GM13977 (cell line): ENCODE results near the gene TRIM72.
"Not testable (repeated sequence)": the region's sequence is repeated elsewhere in the genome, so short reads cannot be mapped to it uniquely, and the experiment has no call there.

Experiments
- DNase-seq: peaks from one replicate; pipeline ENCODE4 v3.0.0; 2012; ENCODE audit warnings: low spot score
- in situ Hi-C: fragments of 300-500 bp; cut with MboI; formaldehyde crosslinking; loops from one replicate; pipeline ENCODE4 v1.12.0; 2022; ENCODE audit warnings: low sequenced_read_pairs, low pct_unique_long_range_greater_than_20kb, mixed read lengths, inconsistent platforms; ENCODE audit not compliant: unreplicated experiment
- TF ChIP-seq, protein P1 (sequence below): IDR thresholded peaks from 2 replicates; pipeline ENCODE4 v1.5.1; 2012; ENCODE audit warnings: mild to moderate bottlenecking, control low read depth; ENCODE audit not compliant: insufficient read depth; ENCODE audit errors: extremely low read depth, missing control alignments

Gene TRIM72

DNA sequence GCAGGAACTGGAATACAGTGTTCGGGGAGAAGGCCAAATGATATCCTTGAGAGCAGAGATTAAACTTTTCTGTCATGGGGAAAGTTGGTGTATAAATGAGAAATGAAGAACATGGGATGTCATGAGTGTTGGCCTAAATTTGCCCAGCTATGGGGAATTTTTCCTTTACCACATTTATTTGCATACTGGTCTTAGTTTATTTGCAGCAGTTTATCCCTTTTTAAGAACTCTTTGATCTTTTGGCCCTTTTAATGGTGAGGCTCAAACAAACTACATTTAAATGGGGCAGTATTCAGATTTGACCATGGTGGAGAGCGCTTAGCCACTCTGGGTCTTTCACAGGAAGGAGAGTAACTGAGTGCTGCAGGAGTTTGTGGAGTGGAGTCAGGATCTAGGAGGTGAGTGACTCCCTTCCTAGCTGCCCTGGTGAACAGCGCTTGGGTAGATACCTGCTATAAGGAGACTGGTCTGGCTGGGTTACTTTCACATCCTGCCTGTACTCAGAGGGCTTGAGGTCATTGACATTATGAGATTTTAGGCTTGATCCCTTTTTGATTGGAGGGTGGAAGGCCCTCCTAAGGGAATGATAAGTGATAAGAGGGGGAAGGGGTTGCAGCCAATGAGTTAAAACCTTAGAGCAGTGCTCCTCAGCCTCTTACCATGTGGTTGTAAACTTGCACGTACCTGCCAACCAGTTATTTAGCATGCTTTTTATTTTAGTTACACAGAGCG lies 22.1 kb upstream of the TRIM72 start:
- DNase-seq = no peak
- TF ChIP-seq, protein P1, sequence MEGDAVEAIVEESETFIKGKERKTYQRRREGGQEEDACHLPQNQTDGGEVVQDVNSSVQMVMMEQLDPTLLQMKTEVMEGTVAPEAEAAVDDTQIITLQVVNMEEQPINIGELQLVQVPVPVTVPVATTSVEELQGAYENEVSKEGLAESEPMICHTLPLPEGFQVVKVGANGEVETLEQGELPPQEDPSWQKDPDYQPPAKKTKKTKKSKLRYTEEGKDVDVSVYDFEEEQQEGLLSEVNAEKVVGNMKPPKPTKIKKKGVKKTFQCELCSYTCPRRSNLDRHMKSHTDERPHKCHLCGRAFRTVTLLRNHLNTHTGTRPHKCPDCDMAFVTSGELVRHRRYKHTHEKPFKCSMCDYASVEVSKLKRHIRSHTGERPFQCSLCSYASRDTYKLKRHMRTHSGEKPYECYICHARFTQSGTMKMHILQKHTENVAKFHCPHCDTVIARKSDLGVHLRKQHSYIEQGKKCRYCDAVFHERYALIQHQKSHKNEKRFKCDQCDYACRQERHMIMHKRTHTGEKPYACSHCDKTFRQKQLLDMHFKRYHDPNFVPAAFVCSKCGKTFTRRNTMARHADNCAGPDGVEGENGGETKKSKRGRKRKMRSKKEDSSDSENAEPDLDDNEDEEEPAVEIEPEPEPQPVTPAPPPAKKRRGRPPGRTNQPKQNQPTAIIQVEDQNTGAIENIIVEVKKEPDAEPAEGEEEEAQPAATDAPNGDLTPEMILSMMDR = no peak
- in situ Hi-C loops = no loop called here

DNA sequence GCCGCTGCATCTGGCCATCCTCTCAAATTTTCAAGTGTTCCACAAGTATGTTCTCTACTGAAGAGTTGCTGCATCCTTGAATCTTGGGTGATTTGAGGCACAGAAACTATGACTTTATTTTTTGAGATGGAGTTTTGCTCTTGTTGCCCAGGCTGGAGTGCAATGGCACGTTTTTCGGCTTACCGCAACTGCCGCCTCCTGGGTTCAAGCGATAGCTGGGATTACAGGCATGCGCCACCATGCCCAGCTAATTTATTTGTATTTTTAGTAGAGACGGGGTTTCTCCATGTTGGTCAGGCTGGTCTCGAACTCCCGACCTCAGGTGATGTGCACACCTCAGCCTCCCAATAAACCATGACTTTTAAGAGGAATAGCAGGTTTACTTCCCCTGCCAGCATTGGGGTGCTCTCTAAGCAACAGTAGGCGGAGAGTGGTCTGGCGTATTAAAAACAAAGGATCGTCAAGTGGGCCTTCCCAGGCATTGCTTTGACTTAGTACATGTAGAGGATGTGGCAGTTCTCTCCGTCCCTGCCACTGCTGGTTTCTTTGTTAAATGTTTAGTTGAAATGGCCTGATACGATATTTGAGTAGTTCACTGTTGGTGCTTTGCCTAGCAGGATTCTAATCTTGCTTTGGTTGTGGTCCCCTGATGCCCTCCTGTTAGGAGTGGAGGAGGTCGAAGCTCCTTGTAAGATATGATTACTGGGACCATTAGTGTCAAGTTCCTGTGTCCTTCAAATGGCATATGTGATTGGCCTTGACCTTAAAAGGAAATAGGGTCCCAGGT lies 20.9 kb upstream of the TRIM72 start:
- TF ChIP-seq, protein P1 = no peak
- DNase-seq = no peak
- in situ Hi-C loops = no loop called here

DNA sequence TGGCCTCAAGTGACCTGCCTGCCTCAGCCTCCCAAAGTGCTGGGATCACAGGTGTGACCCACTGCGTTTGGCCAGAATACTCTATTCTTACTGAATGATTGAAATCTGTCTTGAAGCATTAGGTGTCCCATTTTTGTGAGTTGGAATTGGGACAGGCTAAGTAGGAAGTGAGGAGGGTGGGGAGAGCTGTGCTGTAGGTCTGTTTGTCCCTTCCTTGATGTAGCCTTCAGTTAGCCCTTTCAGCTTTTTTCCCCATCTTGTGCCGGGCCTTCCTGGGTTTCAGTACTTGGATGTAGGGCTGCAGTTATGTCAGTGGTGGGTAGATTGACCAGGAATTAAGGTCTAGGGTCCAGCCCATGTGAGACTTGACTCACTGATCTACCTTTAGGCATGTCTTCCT lies 20.0 kb upstream of the TRIM72 start:
- in situ Hi-C loops = no loop called here
- no peak for DNase-seq
- TF ChIP-seq, protein P1 = no peak

GRCh38 chr16:31194898-31195297 lies 19.0 kb upstream of the TRIM72 start:
- TF ChIP-seq, protein P1 = no peak
- no peak for DNase-seq
- in situ Hi-C loops = no loop called here

DNA sequence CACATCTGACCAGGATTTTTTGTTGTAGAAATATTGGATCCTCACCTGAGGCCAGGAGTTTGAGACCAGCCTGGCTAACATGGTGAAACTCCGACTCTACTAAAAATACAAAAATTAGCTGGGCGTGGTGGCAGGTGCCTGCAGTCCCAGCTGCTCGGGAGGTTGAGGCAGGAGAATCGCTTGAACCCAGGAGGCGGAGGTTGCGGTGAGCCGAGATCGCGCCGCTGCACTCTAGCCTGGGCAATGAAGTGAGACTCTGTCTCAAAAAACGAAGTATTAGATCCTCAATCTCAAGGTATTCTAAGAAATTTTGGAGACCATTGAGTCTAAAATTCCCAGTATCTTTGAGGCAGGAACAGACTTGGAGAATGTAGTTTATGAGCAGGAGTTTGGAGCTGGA lies 18.1 kb upstream of the TRIM72 start:
- DNase-seq, in situ Hi-C loops: not testable (repeated sequence)

- no peak for DNase-seq
- in situ Hi-C loops = no loop called here
- TF ChIP-seq, protein P1 = no peak
Measured at GRCh38 chr16:31196324-31197088, 17.4 kb upstream of the TRIM72 start.
